GM12874 (cell line): ENCODE measurements around the gene PPP1R1A.

Experiments
- TF ChIP-seq, protein P1 (sequence below): IDR thresholded peaks from 2 replicates; pipeline ENCODE4 v1.5.1; 2011; ENCODE audit warnings: low read depth, mild to moderate bottlenecking, control low read depth, low read length, moderate library complexity; ENCODE audit not compliant: insufficient read depth

PPP1R1A gene

DNA sequence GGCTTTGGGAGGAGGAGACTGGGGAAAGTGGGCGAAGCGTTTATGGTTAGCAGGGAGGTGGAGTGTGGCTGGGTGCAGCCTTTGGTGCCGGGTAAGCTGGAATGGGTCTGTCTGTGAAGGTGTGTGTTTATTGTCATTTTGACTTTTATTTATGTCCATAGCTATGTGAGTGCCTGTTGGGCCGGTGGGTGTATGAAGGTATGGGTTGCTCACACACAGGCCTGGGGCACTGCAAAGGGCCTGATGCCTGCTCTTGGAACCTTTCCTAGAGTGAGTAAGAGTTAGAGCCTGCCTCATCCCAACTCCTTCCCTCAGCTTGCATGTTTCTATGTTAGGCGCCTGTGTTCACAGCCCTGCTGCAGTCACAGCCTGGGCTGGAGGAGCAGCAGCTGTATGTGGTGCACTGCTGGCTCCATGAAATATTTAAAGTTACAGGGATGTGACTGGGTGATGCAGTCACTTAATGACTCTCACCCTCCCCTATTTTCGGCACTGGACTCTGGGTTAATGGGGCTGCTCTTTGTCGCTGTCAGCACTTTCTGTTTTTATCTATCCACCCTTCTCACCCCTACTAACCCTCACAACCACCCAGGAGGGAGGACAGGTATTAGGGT lies 2.6 kb upstream of the PPP1R1A start:
- TF ChIP-seq, protein P1, sequence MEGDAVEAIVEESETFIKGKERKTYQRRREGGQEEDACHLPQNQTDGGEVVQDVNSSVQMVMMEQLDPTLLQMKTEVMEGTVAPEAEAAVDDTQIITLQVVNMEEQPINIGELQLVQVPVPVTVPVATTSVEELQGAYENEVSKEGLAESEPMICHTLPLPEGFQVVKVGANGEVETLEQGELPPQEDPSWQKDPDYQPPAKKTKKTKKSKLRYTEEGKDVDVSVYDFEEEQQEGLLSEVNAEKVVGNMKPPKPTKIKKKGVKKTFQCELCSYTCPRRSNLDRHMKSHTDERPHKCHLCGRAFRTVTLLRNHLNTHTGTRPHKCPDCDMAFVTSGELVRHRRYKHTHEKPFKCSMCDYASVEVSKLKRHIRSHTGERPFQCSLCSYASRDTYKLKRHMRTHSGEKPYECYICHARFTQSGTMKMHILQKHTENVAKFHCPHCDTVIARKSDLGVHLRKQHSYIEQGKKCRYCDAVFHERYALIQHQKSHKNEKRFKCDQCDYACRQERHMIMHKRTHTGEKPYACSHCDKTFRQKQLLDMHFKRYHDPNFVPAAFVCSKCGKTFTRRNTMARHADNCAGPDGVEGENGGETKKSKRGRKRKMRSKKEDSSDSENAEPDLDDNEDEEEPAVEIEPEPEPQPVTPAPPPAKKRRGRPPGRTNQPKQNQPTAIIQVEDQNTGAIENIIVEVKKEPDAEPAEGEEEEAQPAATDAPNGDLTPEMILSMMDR, result no peak

GRCh38 chr12:54589964-54590363 lies 1.5 kb upstream of the PPP1R1A start:
- TF ChIP-seq, protein P1, result no peak

DNA sequence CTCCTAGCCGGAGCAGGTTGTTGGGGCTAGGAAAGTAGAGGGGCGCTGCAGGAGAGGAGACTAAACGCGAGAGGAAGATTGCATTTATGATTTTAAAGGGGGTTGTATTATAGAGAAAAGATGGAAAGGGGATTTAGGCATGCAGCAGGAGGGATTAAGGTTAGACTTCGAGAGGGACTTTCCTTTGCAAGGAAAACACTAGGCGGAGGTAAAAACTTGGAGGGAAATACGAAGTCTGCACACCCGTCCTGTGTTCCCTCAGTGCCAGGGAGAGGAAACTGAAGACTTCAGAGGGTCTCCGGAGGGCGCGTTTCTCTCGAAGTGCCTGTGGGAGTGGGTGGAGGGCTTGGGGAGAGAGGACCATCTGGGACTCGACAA lies 420 bp upstream of the PPP1R1A start:
- TF ChIP-seq, protein P1, result no peak

GRCh38 chr12:54587315-54587873 lies 1.1 kb downstream of the PPP1R1A start:
- TF ChIP-seq, protein P1, result no peak

GRCh38 chr12:54586620-54587019 lies 1.8 kb downstream of the PPP1R1A start:
- TF ChIP-seq, protein P1, result no peak

- TF ChIP-seq, protein P1, result no peak
Measured at GRCh38 chr12:54585243-54585642, 3.2 kb downstream of the PPP1R1A start.

DNA sequence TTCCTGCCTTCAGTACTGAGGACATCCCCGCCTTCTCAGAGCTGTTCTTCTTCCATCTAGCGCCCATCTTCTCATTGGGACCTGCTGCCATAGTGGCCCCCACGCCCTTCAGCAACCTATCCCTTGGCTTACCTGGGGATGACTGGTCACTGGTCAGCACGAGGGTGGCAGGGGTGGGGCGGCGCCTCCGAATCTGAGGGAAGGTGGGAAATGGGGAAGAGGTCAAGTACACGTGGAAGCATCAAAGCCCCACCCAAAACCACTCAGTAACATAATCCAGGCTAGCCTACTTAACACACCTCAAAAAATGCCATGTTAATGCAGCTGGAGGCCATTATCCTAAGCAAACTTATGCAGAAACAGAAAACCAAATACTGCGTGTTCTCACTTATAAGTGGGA lies 4.3 kb downstream of the PPP1R1A start:
- TF ChIP-seq, protein P1, result no peak
